GM12878 (cell line): ENCODE measurements around the gene CLECL1. TPM values are rescaled to one million over a fixed set of nuclear protein-coding genes. Genes with fewer than 3 reads are reported as not detected.
"Not testable (repeated sequence)": the region's sequence is repeated elsewhere in the genome, so short reads cannot be mapped to it uniquely, and the experiment has no call there.

ENCODE experiments used
- ATAC-seq: fragments of 200-7000 bp; cut with Tn5 transposase; 3 replicates; pipeline ENCODE4 v1.9.1; 2020; ENCODE audit warnings: mild to moderate bottlenecking, moderate library complexity
- BruUV-seq: library from RNA; stranded (reverse); fragments of 400-500 nt; replicated peaks from 2 replicates; lab custom pipeline; 2021; lab: Mats Ljungman, UMichigan
- CTCF ChIA-PET: fragments of 300-600 bp; sonication (Branson Sonifier 250); formaldehyde crosslinking; extraction: SDS; loops from one replicate; lab custom pipeline; 2021; ENCODE audit warnings: inconsistent platforms; lab: Yijun Ruan, JAX
- POLR2A ChIA-PET: fragments of 350-600 bp; formaldehyde crosslinking; extraction: SDS; loops from one replicate; lab custom pipeline; 2021; ENCODE audit warnings: inconsistent platforms; lab: Charles Lee
- RAD21 ChIA-PET: fragments of 300-600 bp; sonication (Branson Sonifier 250); formaldehyde crosslinking; loops from one replicate; lab custom pipeline; 2023; ENCODE audit warnings: antibody characterized with exemption; ENCODE audit not compliant: unreplicated experiment; lab: Charles Lee
- SMC1A ChIA-PET: fragments of 300-600 bp; sonication (Branson Sonifier 250); formaldehyde crosslinking; loops from one replicate; lab custom pipeline; 2023; ENCODE audit not compliant: unreplicated experiment, uncharacterized antibody; lab: Charles Lee
- DNase-seq: peaks from one replicate; pipeline ENCODE4 v3.0.0-alpha.2; 2011; ENCODE audit warnings: low read depth, low spot score
- FAIRE-seq: peaks from 3 replicates; lab custom pipeline; 2011; peaks lifted over from hg19 to GRCh38; lab: Jason Lieb, UNC
- H2AFZ ChIP-seq: 2 replicates; pipeline ENCODE4 v1.6.0; 2011; ENCODE audit warnings: low read depth, low read length, control low read depth; ENCODE audit not compliant: control insufficient read depth
- H3K27ac ChIP-seq: 2 replicates; pipeline ENCODE4 v1.5.1; 2011; ENCODE audit warnings: control low read depth; ENCODE audit not compliant: control insufficient read depth, insufficient read depth
- H3K27me3 ChIP-seq, 2 experiments: replicated peaks in 1 of 2; 2 replicates each; pipeline versions ENCODE4 v1.6.0 to v1.6.1; 2011; ENCODE audit warnings: low read length in 1 of 2; ENCODE audit not compliant: control insufficient read depth in 2 of 2, insufficient read depth in 2 of 2
- H3K36me3 ChIP-seq, 2 experiments: 2 replicates each; pipeline ENCODE4 v1.5.1; 2011; ENCODE audit warnings: low read length in 1 of 2; ENCODE audit not compliant: control insufficient read depth in 2 of 2, insufficient read depth in 2 of 2
- H3K4me1 ChIP-seq: 2 replicates; pipeline ENCODE4 v1.6.1; 2011; ENCODE audit warnings: mild to moderate bottlenecking, low read length, moderate library complexity, mixed read lengths; ENCODE audit not compliant: control insufficient read depth, insufficient read depth
- H3K4me2 ChIP-seq: 2 replicates; pipeline ENCODE4 v1.6.0; 2011; ENCODE audit warnings: control low read depth; ENCODE audit not compliant: control insufficient read depth, insufficient read depth
- H3K4me3 ChIP-seq: fragments of 200-600 bp; sonication (generic); 2 replicates; pipeline ENCODE4 v1.5.1; 2016
- H3K79me2 ChIP-seq: 2 replicates; pipeline ENCODE4 v1.6.0; 2011; ENCODE audit warnings: low read length; ENCODE audit not compliant: control insufficient read depth, insufficient read depth
- H3K9ac ChIP-seq: 2 replicates; pipeline ENCODE4 v1.8.0; 2011; ENCODE audit warnings: low read length, control low read depth, mixed read lengths; ENCODE audit not compliant: control insufficient read depth, insufficient read depth
- H3K9me3 ChIP-seq: replicated peaks from 3 replicates; pipeline ENCODE4 v1.5.1; 2011; ENCODE audit warnings: mild to moderate bottlenecking, low read length; ENCODE audit not compliant: control insufficient read depth, insufficient read depth
- H4K20me1 ChIP-seq: 2 replicates; pipeline ENCODE4 v1.6.0; 2011; ENCODE audit not compliant: control insufficient read depth, insufficient read depth
- BHLHE40 ChIP-seq, 2 experiments: fragments of 450-650 bp in 1 of 2; IDR thresholded peaks; 2 replicates each; pipeline ENCODE4 v1.6.1; 2011 to 2017; ENCODE audit warnings: low read depth in 2 of 2, borderline replicate concordance in 1 of 2, improper control_type of control experiment in 1 of 2, low read length in 1 of 2, mild to moderate bottlenecking in 1 of 2
- GATAD2B ChIP-seq: fragments of 450-650 bp; conservative IDR thresholded peaks from 2 replicates; pipeline ENCODE4 v1.6.1; 2017; ENCODE audit warnings: low read depth, mild to moderate bottlenecking, moderate library complexity
- WGBS: methylation state at CpG from one replicate; pipeline ENCODE4 v1.1.6; 2016; ENCODE audit warnings: low lambda C conversion rate; ENCODE audit not compliant: insufficient replicate concordance, insufficient coverage; ENCODE audit errors: missing lambda C conversion rate; 5-methylcytosine and 5-hydroxymethylcytosine counted together
- in situ Hi-C: fragments of 300-500 bp; cut with MboI; formaldehyde crosslinking; loops from 9 replicates; pipeline ENCODE4 v1.14.3; 2018; ENCODE audit warnings: mixed read lengths
- intact Hi-C: fragments of 100-400 bp; cut with micrococcal nuclease; formaldehyde crosslinking; loops from one replicate; pipeline ENCODE4 v1.14.2; 2022; ENCODE audit not compliant: unreplicated experiment
- polyA plus RNA-seq, 11 experiments: library from polyadenylated mRNA; depleted of rRNA in 4 of 11; unstranded in 6 of 11; stranded (reverse) in 5 of 11; fragments of >200 nt; fragmentation: Nextera tagmentation in 4 of 11; fragmentation: Illumina TruSeq in 1 of 11; extraction: Ambion mirVana in 4 of 11; extraction: Trizol in 1 of 11; gene quantifications; 1 replicate in 1 of 11; 2 replicates in 10 of 11; pipeline versions ENCODE4 v1.2.1 to v1.2.3, GENCODE V29; 2011 to 2016; ENCODE audit warnings: inconsistent platforms in 2 of 11, missing spikeins in 2 of 11, low read depth in 1 of 11
- total RNA-seq, 4 experiments: library from RNA; depleted of rRNA in 3 of 4; stranded (reverse); fragments of >200 nt in 3 of 4; fragmentation: Illumina TruSeq in 1 of 4; extraction: Trizol in 1 of 4; gene quantifications; 2 replicates each; pipeline versions ENCODE4 v1.2.1 to v1.2.3, GENCODE V29; 2013 to 2021

CLECL1 gene
- total and polyA plus RNA-seq, 10 of the 15 experiments (the other 5 are each of a cell fraction or from before 2014, with no cell fraction given), result 4.6 to 56.5 (median 46.4) TPM

DNA sequence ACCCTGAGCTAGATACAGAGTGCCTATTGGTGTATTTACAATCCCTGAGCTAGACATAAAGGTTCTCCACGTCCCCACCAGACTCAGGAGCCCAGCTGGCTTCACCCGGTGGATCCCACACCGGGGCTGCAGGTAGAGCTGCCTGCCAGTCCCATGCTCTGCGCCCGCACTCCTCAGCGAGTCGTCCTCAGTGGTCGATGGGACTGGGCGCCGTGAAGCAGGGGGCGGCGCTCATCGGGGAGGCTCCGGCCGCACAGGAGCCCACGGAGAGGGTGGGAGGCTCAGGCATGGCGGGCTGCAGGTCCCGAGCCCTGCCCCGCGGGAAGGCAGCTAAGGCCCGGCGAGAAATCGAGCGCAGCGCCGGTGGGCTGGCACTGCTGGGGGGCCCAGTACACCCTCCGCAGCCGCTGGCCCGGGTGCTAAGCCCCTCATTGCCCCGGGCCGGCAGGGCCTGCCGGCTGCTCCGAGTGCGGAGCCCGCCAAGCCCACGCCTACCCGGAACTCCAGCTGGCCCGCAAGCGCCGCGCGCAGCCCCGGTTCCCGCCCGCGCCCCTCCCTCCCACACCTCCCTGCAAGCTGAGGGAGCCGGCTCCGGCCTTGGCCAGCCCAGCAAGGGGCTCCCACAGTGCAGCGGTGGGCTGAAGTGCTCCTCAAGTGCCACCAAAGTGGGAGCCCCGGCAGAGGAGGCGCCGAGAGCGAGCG lies 6.7 kb upstream of the CLECL1 start:
- H3K9ac ChIP-seq, result peak overlapping the region; percentile 18; the same call in 1 of the 2 replicates
- peak; percentile 12; the same call in 2 of the 3 replicates for ATAC-seq
- H3K27ac ChIP-seq, H3K79me2 ChIP-seq, H3K4me2 ChIP-seq, H3K27me3 ChIP-seq, H4K20me1 ChIP-seq, in situ Hi-C loops, POLR2A ChIA-PET, BruUV-seq, H3K9me3 ChIP-seq, H3K36me3 ChIP-seq, DNase-seq, FAIRE-seq, H2AFZ ChIP-seq: not testable (repeated sequence)
- 99% methylated on average over 25 of the region's 54 CpGs for WGBS
- TF ChIP-seq GATAD2B (0 out of 2 replicates have a peak, but pooled peaks have one; percentile 24), BHLHE40 (IDR thresholded peaks at IDR 0.05; ENCODE audit: borderline replicate concordance in 1 of 2, low read depth in 2 of 2, low read length in 1 of 2) (0 out of 4 replicates have a peak, but pooled peaks of 1 of the 2 experiments have one; percentile 5)
- ChIA-PET RAD21 (interaction anchor here (0.8 to 1.2 kb wide), 3 partner anchors 11 to 28 kb away, joined by 3 read pairs; no protein-coding TSS in a partner anchor), SMC1A (interaction anchor here (1.0 to 1.7 kb wide), 2 partner anchors 10 to 11 kb away, joined by 5 to 7 read pairs; no protein-coding TSS in a partner anchor), CTCF (interaction anchor here (0.6 to 6.1 kb wide), 5 partner anchors 10 to 58 kb away, joined by 3 to 67 read pairs (median 3); no protein-coding TSS in a partner anchor)
- 0 out of 2 replicates have a peak overlapping the region, but pooled peaks have one; percentile 0 for H3K4me3 ChIP-seq
- intact Hi-C loops, result loop anchor here (10.0 kb wide), 1 partner anchor 275 kb away; the partner anchor contains the start of gene CLEC12B
- peaks cover 32% of the 10 kb centered on the region for H3K4me1 ChIP-seq

- H3K9ac ChIP-seq, H3K27ac ChIP-seq, H3K4me3 ChIP-seq, H3K27me3 ChIP-seq, H3K36me3 ChIP-seq, intact Hi-C loops, in situ Hi-C loops, H4K20me1 ChIP-seq, H3K4me2 ChIP-seq, H3K9me3 ChIP-seq, H3K79me2 ChIP-seq, ATAC-seq, BruUV-seq, DNase-seq, H2AFZ ChIP-seq, POLR2A ChIA-PET, FAIRE-seq: not testable (repeated sequence)
- 95% methylated on average over 14 of the region's 14 CpGs for WGBS
- CTCF ChIA-PET, result interaction anchor here (0.7 to 3.1 kb wide), 2 partner anchors 9 to 10 kb away, joined by 3 to 18 read pairs; no protein-coding TSS in a partner anchor
- SMC1A ChIA-PET, result interaction anchor here (1.1 to 1.7 kb wide), 2 partner anchors 9 to 14 kb away, joined by 3 to 7 read pairs; no protein-coding TSS in a partner anchor
- H3K4me1 ChIP-seq, result peaks cover 32% of the 10 kb centered on the region
- RAD21 ChIA-PET, result interaction anchor here (0.8 to 1.2 kb wide), 3 partner anchors 12 to 28 kb away, joined by 3 read pairs; no protein-coding TSS in a partner anchor
Observed at GRCh38 chr12:9738905-9739304, 6.0 kb upstream of the CLECL1 start.
